Activated T-cell treated with anti-CD3 and anti-CD28 coated beads, Interleukin-2, amount 50 U/mL, for 4 hours (primary cell): ENCODE measurements around the gene PLA2R1. TPM values are rescaled to one million over a fixed set of nuclear protein-coding genes. Genes with fewer than 3 reads are reported as not detected.
A peak's percentile ranks its signal among the peaks of the same experiment; 100 is the strongest.

Source experiments
- ATAC-seq, 2 donors: fragments of 200-7000 bp; cut with Tn5 transposase; one replicate each; pipeline ENCODE4 v1.10.0; 2021
- DNase-seq: peaks from one replicate; pipeline ENCODE4 v3.0.0-alpha.2; 2020
- H3K27me3 Mint-ChIP-seq: one replicate; pipeline ENCODE4 v1.8.0; 2021; ENCODE audit warnings: low read depth, mixed read lengths
- H3K36me3 Mint-ChIP-seq: one replicate; pipeline ENCODE4 v1.8.0; 2022; ENCODE audit warnings: mixed read lengths; ENCODE audit not compliant: insufficient read depth
- H3K4me1 Mint-ChIP-seq: one replicate; pipeline ENCODE4 v1.8.0; 2021; ENCODE audit warnings: low read depth, mixed read lengths
- H3K4me3 Mint-ChIP-seq: one replicate; pipeline ENCODE4 v1.8.0; 2021; ENCODE audit warnings: mild to moderate bottlenecking, moderate library complexity, mixed read lengths
- H3K9me3 Mint-ChIP-seq: one replicate; pipeline ENCODE4 v1.8.0; 2021; ENCODE audit warnings: mixed read lengths
- total RNA-seq, 3 donors: library from RNA; stranded (reverse); gene quantifications; one replicate each; pipeline ENCODE4 v1.2.1, GENCODE V29; 2021

PLA2R1 gene
- total RNA-seq, 3 donors from 2014 or later: 0.03 to 0.05 TPM; not detected in 1

DNA sequence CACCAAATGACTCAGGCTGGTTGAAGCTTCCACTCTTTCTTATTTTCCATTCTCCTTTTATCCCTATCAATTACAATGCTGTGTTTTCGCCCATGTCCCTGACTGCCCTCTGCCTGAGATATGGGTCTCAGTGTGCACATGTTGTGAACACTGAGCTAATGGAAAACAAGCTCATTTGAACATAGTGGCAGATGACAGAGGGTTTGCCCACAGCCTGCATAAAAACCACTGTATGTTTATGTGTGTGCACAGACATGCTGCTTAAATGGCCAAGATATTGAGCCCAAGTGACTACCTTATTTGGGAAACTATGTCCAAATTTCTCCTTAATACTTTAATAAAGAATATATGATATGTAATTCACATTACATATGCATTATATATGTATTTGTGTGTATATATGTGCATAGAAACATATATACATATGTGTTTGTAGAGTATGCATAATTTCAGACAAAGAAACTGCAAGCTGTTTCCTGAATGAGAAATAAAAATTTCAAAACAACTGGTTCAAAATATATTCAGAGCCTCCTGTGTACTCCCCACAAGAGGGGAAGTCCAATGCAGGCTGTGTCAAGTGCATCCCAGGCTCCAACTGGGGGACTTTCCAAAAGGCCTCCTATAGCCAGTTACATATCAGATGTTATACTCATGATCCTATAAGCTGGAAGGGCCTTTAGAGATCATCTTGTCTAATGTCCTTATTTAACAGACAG, 171.7 kb downstream of the PLA2R1 start:
- DNase-seq: no peak
- Mint-ChIP-seq H3K4me1 (peaks cover 40% of the 10 kb centered on the region), H3K9me3 (no peaks in the 10 kb centered on the region), H3K36me3 (peaks cover 38% of the 10 kb centered on the region), H3K4me3 (no peak overlapping the region), H3K27me3 (no peaks in the 10 kb centered on the region)
- peak; percentile 23 to 49 for ATAC-seq

DNA sequence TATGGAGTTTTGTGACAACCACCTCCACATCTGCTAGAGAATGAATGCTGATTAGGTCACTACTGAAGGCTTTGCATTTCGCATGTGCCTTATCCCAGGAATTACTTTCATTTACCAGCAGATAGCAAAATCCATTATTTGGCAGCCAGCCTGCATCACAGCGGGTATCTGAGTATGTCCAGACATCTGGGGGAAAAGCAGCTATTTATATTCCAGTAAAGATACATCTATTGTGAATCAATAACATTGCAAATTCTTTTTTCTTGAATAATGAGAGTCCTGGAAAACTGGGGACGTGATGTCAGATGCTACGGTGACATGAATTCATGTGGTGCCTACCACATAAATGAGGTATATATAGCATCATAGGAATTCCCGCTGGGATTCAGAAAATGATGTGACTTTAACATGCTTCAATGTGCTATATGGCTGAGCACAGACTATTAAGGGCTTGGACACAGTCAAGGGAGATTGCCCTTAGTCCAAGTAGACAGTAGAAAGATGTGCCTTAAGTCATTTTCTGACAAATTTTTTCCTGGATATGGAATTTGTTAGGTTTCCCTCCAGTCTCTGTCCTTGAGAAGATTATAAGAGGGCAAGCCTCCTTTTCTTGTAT, 180.2 kb downstream of the PLA2R1 start:
- ATAC-seq (no peak), DNase-seq (no peak)
- Mint-ChIP-seq H3K4me1 (peaks cover 16% of the 10 kb centered on the region), H3K9me3 (no peaks in the 10 kb centered on the region), H3K27me3 (no peaks in the 10 kb centered on the region), H3K4me3 (no peak overlapping the region), H3K36me3 (peaks cover 44% of the 10 kb centered on the region)

Other genes with a start within 250 kb of the PLA2R1 start
- 10 to 100 TPM; 18.8 to 44.7 (median 25.8) TPM for gene LY75, start 157.9 kb downstream of the PLA2R1 start, total RNA-seq
- not detected for gene ITGB6, start 137.7 kb upstream of the PLA2R1 start, total RNA-seq